ENCODE data around the gene PI4K2A. TPM values are rescaled to one million over a fixed set of nuclear protein-coding genes. Genes with fewer than 3 reads are reported as not detected.

PI4K2A gene
- total and polyA plus RNA-seq, 2 donors (not counting 1 experiment from before 2014, with no cell fraction given): 7.9 to 17.7 TPM

DNA sequence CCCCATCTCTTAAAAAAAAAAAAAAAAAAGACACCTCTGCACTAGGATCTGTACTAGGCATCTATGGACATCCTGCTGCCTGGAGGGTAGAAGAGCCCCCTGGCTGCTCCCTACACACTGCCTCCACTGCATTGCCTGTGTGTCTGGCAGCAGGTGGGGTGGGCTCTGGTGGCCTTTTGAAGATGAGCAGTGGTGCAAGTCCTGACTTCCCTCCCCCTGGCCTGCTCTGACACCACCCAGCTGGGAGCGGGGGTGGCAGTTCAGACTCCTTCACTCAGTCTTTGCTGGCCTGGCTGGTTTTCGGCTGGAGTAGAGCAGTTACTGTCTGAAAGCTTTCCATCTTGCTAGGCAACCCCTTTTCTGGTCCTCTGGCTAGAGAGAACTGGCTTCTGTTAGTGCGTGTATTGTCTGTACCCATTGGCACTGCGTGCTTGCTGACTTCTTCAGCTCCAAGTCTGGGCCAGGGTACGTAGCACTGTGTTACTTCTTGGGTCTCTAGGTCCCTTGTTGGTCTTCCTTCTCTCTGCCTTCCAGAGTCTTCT is 33.3 kb upstream of the PI4K2A start:
- Histone ChIP-seq H3K36me3 (replicated peaks in 1 of 2; ENCODE audit: control extremely low read depth in 1 of 2, control insufficient read depth in 1 of 2, extremely low read depth in 1 of 2, insufficient read depth in 2 of 2, low read length in 1 of 2) (no peaks in the 10 kb centered on the region), H3K4me1 (ENCODE audit: control insufficient read depth in 2 of 2, insufficient read depth in 2 of 2, low read length in 2 of 2) (no peaks in the 10 kb centered on the region), H3K79me2 (ENCODE audit: control insufficient read depth, insufficient read depth, low read length) (no peaks in the 10 kb centered on the region), H3K4me3 (ENCODE audit: control extremely low read depth in 1 of 5, extremely low read depth in 1 of 5, insufficient read depth in 1 of 5, low read depth in 2 of 5, low read length in 4 of 5) (no peak overlapping the region), H3K27ac (ENCODE audit: low read length in 2 of 2) (no peak overlapping the region), H4K20me1 (ENCODE audit: control insufficient read depth, insufficient read depth, low read length, poor library complexity, severe bottlenecking) (no peaks in the 10 kb centered on the region), H2AFZ (ENCODE audit: insufficient read depth, low read depth, low read length, poor library complexity, severe bottlenecking) (no peak overlapping the region), H3K9ac (ENCODE audit: low read length) (no peak overlapping the region), H3K4me2 (replicated peaks; ENCODE audit: low read depth, low read length, poor library complexity, severe bottlenecking) (no peak overlapping the region), H3K27me3 (replicated peaks in 1 of 4; ENCODE audit: control extremely low read depth in 1 of 4, control insufficient read depth in 3 of 4, insufficient read depth in 4 of 4, low read length in 3 of 4) (peaks cover 0 to 7% (median 0%) of the 10 kb centered on the region in 4 experiments), H3K9me3 (ENCODE audit: control extremely low read depth in 1 of 3, control insufficient read depth in 2 of 3, insufficient read depth in 1 of 3, low read length in 2 of 3) (no peaks in the 10 kb centered on the region)
- H3K27ac Mint-ChIP-seq: no peak overlapping the region
- peaks cover 7% of the 10 kb centered on the region for H3K27me3 Mint-ChIP-seq
- H3K4me1 Mint-ChIP-seq: no peaks in the 10 kb centered on the region
- 97% methylated on average over 4 of the region's 5 CpGs for WGBS (ENCODE audit: insufficient coverage)
- intact Hi-C loops (cut with micrococcal nuclease): no loop called here
- H3K9me3 Mint-ChIP-seq (ENCODE audit: insufficient read depth): no peaks in the 10 kb centered on the region
- DNase-seq: no peak
- H3K4me3 Mint-ChIP-seq: no peak overlapping the region
- ChIA-PET CTCF (no interaction called here), POLR2A (no interaction called here)
- TF ChIP-seq EZH2 (IDR thresholded peaks at IDR 0.05; ENCODE audit: borderline replicate concordance, insufficient read depth, low read depth, low read length, poor library complexity, severe bottlenecking): no peak
- TF ChIP-seq, protein P1, sequence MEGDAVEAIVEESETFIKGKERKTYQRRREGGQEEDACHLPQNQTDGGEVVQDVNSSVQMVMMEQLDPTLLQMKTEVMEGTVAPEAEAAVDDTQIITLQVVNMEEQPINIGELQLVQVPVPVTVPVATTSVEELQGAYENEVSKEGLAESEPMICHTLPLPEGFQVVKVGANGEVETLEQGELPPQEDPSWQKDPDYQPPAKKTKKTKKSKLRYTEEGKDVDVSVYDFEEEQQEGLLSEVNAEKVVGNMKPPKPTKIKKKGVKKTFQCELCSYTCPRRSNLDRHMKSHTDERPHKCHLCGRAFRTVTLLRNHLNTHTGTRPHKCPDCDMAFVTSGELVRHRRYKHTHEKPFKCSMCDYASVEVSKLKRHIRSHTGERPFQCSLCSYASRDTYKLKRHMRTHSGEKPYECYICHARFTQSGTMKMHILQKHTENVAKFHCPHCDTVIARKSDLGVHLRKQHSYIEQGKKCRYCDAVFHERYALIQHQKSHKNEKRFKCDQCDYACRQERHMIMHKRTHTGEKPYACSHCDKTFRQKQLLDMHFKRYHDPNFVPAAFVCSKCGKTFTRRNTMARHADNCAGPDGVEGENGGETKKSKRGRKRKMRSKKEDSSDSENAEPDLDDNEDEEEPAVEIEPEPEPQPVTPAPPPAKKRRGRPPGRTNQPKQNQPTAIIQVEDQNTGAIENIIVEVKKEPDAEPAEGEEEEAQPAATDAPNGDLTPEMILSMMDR (IDR thresholded peaks at IDR 0.05): no peak
- ATAC-seq (ENCODE audit: low read depth): no peak

DNA sequence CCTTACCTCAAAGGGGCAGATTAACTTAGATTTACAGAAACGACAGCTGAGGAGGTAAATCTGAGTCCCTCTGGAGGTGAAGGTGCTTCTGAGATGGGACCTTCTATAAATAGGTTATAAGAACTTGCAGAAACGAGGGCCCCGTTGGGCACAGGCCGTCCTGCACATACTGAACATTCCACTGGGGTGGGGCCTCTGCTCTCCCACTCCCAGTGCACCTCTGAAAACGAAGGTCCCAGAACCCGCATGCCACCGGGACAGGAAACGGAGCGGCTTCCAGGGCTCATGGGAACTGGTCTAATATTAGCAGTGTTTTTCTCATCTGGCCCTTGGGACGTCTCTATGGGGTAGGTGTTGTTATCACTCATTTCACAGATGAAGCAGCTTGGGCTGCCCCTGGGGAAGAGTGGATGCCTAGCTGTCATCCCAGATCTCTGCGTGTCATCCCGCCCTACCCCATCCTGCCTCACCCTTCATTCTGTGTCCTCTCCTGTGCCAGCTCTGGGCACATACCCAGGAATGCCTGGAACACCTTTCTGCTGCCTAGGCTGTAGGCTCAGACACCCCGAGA is 31.4 kb upstream of the PI4K2A start:
- intact Hi-C loops (cut with micrococcal nuclease): no loop called here
- H3K9ac ChIP-seq (ENCODE audit: low read length): no peak overlapping the region
- no peaks in the 10 kb centered on the region for H3K79me2 ChIP-seq (ENCODE audit: control insufficient read depth, insufficient read depth, low read length)
- TF ChIP-seq, protein P1 (IDR thresholded peaks at IDR 0.05): no peak
- TF ChIP-seq EZH2 (IDR thresholded peaks at IDR 0.05; ENCODE audit: borderline replicate concordance, insufficient read depth, low read depth, low read length, poor library complexity, severe bottlenecking): no peak
- POLR2A ChIA-PET: no interaction called here
- no peaks in the 10 kb centered on the region for H4K20me1 ChIP-seq (ENCODE audit: control insufficient read depth, insufficient read depth, low read length, poor library complexity, severe bottlenecking)
- H3K4me2 ChIP-seq (replicated peaks; ENCODE audit: low read depth, low read length, poor library complexity, severe bottlenecking): no peak overlapping the region
- no peak overlapping the region for H3K4me3 Mint-ChIP-seq
- H3K27ac ChIP-seq (ENCODE audit: low read length in 2 of 2): no peak overlapping the region
- DNase-seq: no peak
- no peaks in the 10 kb centered on the region for H3K36me3 ChIP-seq (replicated peaks in 1 of 2; ENCODE audit: control extremely low read depth in 1 of 2, control insufficient read depth in 1 of 2, extremely low read depth in 1 of 2, insufficient read depth in 2 of 2, low read length in 1 of 2)
- no peaks in the 10 kb centered on the region for H3K9me3 Mint-ChIP-seq (ENCODE audit: insufficient read depth)
- CTCF ChIA-PET: no interaction called here
- H2AFZ ChIP-seq (ENCODE audit: insufficient read depth, low read depth, low read length, poor library complexity, severe bottlenecking): no peak overlapping the region
- H3K4me1 Mint-ChIP-seq: no peaks in the 10 kb centered on the region
- H3K27ac Mint-ChIP-seq: no peak overlapping the region
- peaks cover 7% of the 10 kb centered on the region for H3K27me3 Mint-ChIP-seq
- no peak for ATAC-seq (ENCODE audit: low read depth)
- H3K4me3 ChIP-seq (ENCODE audit: control extremely low read depth in 1 of 5, extremely low read depth in 1 of 5, insufficient read depth in 1 of 5, low read depth in 2 of 5, low read length in 4 of 5): no peak overlapping the region
- peaks cover 0 to 7% (median 0%) of the 10 kb centered on the region in 4 experiments for H3K27me3 ChIP-seq (replicated peaks in 1 of 4; ENCODE audit: control extremely low read depth in 1 of 4, control insufficient read depth in 3 of 4, insufficient read depth in 4 of 4, low read length in 3 of 4)
- no peaks in the 10 kb centered on the region for H3K4me1 ChIP-seq (ENCODE audit: control insufficient read depth in 2 of 2, insufficient read depth in 2 of 2, low read length in 2 of 2)
- WGBS (ENCODE audit: insufficient coverage): 82% methylated on average over 12 of the region's 13 CpGs
- H3K9me3 ChIP-seq (ENCODE audit: control extremely low read depth in 1 of 3, control insufficient read depth in 2 of 3, insufficient read depth in 1 of 3, low read length in 2 of 3): no peaks in the 10 kb centered on the region

Data from B cell (primary cell).